NCI-H128 (cell line): ENCODE data around the gene KNSTRN.

Source experiments
- DNase-seq: peaks from one replicate; lab custom pipeline; 2025; ENCODE audit not compliant: unreplicated experiment; lab: John Stamatoyannopoulos, UW

Gene KNSTRN

DNA sequence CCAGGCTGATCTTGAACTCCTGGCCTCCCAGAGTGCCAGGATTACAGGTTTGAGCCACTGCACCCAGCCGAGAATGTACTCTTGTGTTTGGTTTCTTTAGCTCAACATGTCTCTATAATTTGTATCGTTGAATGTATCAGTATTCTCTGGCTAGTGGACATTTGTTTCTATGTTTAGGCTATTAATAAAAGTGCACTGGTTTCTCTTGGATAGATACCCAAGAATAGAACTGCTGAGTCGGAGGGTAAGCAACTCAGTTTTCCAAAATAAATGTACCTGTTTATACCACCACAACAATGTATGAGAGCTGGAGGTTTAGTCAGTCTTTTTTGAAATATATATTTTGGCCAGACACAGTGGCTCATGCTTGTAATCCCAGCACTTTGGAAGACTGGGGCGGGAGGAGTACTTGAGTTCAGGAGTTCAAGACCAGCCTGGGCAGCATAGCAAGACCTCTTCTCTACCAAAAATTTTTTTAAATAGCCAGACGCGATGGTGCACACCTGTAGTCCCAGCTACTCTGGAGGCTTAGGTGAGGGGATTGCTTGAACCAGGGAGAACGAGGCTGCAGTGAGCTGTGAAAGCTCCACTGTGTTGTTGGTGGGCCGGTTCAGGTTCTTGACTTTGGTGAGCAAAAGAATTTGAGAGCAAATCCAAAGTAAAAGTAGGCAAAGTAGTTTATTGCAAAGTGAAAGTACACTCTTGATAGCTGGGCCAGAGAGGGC lies 15.3 kb downstream of the KNSTRN start:
- no peak for DNase-seq

DNA sequence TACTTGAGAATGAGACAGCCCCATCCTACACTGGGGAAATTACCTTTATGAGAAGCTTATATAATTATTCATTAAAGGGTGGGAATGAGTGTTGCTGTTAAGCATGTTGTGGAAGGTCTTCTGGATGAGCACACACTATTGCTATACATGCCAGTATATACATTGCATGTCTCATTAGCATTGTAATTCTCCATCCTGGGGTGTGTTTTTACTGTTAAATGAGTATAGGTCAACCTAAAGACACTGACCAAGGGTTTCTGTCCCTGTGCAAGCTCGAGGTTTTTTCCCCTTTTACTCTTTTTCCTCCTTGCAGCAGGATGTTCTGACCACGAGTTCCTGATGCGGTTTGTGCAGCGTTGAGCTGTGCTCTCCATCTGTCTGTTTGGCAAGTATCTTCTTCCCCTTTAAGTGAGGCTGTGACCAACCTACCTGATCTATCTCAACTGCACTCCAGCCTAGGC lies 15.9 kb downstream of the KNSTRN start:
- no peak for DNase-seq

DNA sequence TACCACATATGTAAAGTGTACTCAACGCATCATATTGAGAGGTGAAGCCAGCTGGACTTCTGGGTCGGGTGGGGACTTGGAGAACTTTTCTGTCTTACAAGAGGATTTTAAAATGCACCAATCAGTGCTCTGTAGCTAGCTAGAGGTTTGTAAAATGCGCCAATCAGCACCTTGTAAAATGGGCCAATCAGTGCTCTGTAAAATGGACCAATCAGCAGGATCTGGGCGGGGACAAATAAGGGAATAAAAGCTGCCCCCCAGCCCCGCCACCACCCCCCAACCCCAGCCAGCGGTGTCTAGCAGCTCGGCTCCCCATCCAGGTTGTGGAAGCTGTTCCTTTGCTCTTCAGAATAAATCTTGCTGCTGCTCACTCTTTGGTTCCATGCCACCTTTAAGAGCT lies 16.8 kb downstream of the KNSTRN start:
- no peak for DNase-seq

DNA sequence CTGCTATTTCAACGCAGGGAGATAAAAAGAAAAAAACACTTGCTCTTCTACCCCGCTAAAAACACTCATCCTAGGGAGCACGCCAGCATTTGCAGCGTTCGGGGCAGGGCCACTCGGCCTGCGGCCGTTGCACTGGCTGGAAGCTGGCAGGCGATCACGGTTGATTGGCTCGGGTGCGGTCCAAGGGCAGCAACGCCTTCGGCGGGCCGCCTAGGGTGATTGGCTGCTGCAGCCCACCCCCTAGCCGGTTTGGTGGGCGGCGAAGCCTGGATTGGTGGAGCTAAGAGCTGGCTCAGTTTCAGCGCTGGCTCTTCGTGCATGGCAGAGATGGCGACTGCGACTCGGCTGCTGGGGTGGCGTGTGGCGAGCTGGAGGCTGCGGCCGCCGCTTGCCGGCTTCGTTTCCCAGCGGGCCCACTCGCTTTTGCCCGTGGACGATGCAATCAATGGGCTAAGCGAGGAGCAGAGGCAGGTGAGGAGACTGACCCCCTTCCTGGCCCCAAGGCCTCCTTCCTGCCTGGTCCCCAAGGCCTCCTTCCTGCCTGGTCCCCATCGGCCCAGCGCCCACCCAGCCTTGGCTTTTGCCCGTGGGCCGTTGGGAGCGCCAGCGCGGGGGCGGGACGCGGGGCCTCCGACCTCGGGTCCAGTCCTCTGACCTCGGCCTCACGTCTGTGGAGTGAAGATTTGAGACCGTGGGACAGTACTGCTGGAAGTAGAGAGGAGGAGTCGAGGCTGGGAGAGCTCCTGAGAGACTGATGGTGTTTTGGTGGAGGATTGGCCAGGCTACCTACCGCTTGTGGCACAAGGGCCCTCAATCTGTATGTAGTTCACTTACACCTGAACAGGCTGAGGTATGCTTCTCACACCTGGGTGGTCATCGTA lies 23.2 kb downstream of the KNSTRN start, which contains the start of gene IVD:
IVD (plus strand) TSS at position 295 of the 881 bp plus-strand sequence; CDS start at position 328, 33 bp downstream.
- DNase-seq = peak; percentile 85

DNA sequence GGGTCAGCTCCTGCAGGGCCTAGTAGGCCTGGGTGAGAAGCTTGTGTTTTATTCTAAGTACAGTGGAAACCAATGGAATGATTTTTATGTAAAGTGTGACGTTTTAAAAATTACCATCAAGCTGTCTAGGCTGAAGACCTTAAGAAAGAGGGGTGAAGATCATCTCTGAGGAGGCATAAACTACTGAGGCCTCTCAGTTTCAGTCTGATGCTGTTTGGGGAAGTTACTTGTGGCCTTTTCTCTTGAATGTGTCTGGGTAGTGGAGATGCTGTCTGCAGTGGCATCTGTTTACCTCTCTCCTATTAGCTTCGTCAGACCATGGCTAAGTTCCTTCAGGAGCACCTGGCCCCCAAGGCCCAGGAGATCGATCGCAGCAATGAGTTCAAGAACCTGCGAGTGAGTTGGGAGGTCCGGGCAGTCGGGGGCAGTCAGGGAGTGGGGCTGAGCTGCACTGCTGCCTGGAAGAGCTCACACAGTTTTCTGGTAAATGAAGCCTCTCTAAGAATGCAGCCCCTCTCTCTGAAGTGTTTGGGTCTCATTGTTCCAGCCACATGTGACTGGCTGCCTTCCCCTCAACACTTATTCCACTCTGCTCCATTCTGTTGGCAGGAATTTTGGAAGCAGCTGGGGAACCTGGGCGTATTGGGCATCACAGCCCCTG lies 24.9 kb downstream of the KNSTRN start:
- no peak for DNase-seq

DNA sequence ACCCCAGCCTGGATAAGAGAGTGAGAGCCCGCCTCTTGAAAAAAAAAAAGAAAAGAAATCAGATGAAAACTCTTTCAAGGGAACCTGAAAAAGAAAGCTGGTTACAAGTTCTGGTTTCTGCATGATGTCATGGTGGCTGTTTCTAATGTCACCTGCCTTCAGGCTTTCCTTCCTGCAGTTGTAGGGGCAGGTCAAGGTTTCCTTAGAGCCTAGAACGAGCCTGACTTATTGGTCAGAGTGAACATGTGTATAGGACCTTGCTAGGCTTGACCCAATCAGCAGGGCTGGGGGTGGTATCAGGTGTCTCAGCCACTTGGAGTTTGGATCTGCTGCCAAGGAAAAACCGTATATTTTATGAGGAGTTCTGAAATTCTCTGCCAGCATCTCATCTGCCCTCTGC lies 26.8 kb downstream of the KNSTRN start:
- no peak for DNase-seq

DNA sequence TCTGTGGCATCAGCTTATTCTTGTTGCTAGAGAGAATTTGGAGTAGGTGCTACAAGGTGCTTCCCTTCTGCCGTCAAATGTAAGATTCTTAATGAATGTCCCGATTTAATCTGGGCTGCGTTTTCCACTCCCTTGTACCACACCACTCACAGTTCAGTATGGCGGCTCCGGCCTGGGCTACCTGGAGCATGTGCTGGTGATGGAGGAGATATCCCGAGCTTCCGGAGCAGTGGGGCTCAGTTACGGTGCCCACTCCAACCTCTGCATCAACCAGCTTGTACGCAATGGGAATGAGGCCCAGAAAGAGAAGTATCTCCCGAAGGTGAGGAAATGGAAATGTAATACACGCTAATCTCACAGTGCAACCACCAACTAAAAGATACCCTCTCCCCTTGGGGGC lies 28.0 kb downstream of the KNSTRN start:
- no peak for DNase-seq

DNA sequence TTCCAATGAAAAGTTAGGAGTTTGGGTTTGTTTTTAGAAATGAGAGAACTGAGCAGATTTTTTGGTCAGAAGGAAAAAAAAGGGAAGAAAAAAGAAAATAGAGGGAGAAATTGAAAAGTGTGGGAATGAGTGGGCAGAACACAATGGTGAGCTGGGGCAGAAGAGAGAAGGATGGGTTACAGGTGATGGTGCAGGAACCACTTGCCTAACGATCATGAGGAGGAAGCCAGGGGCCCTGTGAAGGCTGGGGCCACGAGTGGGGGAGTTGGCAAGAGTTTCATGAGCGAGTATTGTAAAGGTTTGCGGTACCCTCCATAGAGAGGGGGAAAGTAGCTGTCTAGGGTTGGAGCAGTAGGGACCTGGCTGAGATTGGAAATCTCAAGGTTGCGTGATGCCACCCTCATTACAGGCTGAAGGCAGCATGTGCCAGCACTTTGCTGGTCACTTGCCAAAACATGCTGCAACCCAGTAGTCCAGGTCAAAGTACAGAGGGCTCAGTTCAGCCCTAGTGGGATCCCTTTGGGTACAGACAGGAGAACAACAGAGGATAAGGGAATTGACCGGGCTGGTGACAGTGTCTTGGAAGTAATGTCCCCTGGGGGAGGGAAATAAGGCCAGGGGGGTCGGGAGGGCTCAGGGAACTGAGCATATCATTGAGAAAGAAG lies 29.7 kb downstream of the KNSTRN start:
- no peak for DNase-seq

DNA sequence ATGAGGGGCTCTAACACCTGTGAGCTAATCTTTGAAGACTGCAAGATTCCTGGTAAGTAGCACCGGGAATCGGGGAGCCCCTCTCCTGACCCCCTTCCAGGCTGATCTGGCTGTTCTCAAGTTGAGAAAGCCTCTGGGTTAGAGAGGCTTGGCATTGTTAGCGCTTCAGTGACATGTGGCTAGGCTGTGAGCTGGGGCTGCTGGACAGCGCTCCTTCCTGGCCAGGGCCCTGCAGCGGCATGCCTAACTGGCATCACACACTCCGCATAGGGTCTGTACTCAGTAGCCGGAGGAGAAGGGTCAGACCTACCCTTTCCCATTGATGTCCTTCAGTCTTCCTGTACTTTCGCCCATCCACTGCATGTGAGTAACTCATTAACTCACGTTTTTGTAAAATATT lies 30.5 kb downstream of the KNSTRN start:
- no peak for DNase-seq

DNA sequence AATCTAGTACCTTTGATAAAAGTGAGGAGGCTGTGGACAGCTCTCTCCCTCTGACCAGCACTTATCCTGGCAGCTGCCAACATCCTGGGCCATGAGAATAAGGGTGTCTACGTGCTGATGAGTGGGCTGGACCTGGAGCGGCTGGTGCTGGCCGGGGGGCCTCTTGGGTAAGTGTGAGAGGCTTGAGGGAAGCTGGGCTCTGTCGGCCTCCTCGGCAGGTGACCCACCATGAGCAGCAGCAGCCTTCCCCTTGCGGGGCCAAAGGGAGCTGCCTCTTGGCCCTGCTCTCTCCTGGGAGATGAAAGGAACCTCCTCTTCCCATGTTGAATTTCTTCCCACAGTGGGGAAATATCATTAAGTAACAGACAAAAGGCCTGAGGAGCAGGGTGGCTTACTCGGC lies 32.3 kb downstream of the KNSTRN start:
- DNase-seq = no peak

DNA sequence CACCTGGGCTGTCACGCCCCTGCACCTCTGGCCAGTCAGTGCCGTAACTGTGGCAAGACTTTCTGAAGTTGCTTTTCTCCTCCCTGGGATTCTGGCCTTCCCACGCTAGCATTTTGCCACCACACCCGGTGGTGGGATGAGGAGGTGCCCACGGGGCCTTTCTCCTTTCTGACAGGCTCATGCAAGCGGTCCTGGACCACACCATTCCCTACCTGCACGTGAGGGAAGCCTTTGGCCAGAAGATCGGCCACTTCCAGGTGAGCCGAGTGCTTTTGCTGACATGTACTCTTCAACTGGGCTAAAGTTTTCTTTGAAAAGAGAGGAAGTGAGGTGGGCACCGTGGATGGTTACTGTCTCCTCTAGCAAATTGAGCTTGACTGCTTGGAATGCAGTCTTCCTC lies 32.7 kb downstream of the KNSTRN start:
- no peak for DNase-seq

DNA sequence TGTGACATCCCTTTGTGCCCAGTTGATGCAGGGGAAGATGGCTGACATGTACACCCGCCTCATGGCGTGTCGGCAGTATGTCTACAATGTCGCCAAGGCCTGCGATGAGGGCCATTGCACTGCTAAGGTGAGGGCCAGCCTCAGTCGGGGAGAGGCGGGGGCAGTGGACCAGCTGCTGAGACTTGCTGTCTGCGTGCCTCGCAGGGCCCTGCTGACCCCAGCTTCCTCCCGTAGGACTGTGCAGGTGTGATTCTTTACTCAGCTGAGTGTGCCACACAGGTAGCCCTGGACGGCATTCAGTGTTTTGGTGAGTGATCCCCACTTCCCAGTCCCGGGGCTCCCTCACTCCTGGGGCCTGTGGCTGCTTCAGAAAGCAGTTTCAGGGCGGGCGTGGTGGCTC lies 33.5 kb downstream of the KNSTRN start:
- DNase-seq = no peak

DNA sequence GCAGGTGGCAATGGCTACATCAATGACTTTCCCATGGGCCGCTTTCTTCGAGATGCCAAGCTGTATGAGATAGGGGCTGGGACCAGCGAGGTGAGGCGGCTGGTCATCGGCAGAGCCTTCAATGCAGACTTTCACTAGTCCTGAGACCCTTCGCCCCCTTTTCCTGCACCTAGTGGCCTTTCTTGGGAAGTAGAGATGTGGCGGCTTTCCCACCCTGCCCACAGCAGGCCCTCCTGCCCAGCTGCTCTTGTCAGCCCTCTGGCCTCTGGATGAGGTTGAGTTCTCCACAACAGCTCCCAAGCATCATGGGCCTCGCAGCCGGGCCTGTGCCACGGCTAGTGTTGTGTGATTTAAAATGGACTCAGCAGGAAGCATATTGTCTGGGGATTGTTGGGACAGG lies 35.6 kb downstream of the KNSTRN start:
- DNase-seq = no peak

DNA sequence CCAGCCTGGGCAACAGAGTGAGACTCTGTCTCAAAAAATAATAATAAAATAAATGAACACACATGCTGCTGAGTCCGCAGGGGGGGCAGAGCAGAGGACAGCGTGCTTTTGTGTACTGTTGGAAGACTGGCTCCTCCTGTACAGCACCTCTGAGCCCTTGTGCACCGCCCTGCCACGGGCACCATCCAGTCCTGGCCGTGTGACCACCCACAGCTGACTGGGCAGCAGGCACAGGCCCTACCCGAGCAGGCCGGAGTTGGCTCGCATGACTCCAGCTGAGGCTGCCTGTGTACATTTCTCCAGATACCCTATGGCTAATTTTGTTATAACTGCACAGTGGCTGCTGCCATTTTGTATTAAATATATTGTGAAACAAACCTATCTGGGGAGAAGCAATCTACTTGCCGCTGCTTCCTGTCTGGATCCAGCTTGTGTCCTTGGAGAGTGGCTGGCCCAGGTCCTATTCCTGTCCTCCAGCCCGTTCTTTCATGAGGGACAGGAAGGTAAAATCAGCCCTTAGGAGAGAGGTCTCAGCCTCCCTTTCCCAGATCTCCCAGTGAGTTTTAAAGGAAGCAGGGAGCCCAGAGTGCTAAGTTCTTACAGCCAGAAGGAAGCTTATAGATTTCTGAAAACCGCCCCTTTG lies 37.7 kb downstream of the KNSTRN start:
- DNase-seq = no peak

DNA sequence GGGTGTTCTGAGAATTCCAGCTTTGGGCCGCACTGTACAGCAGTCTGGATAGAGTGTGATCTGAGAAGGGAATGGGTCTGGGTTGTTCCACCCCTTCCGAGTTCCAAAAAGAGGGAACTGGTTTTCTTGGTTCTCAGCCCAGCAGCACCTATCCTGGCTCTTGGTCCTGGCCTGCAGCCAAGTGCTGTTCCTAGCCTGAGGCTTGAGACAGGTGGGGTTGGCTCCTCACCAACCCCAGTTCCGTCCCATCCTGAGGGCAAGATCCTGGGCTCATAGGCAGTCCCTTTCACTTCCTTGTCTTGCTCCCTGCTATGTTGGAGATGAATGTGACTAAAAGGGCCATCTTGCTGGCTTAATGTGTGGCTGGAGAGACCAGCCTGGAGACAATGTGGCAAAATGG lies 38.3 kb downstream of the KNSTRN start:
- no peak for DNase-seq

DNA sequence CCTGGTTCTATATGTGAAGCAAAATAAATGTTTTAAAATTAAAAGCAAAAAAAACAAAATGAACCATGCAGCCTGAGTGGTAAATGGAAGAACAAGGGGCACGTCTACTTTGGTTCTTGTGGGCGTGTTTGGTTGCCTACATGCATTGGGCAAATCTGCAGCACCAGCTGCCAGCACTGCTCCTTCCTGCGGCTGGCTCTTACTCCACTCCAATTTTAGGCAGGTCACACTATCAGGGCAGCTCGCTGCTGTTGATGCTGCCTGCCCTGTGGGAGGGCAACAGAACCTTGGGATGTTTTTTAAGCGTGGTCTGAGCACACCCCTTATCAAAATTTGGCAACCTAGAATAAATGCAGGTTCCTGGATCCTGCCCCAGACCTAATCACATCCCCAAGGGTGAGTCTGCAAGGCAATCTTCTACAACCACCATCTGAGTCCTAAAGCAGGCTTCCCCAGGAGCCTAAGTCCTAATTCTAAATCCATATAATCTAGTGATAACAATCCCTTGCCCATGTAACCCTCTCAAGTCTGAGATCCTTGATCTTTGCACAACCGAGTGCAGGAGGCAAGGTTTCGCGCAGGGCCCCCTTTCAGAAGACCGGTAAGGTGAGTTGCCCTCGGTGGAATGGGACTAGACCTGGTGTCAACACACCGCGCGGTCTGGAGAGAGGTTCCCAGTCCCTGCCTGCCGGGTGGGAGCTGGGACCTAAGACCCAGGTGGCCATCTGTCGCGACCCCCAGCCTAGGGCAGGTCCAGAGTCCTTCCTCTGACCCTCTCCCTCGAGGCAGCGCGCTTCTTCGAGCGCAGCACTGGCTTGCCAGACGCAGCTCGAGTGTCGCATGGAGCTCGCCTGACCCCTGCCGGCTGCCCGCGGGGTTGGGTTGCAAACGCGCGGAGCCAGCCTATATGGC lies 39.0 kb downstream of the KNSTRN start:
- no peak for DNase-seq

DNA sequence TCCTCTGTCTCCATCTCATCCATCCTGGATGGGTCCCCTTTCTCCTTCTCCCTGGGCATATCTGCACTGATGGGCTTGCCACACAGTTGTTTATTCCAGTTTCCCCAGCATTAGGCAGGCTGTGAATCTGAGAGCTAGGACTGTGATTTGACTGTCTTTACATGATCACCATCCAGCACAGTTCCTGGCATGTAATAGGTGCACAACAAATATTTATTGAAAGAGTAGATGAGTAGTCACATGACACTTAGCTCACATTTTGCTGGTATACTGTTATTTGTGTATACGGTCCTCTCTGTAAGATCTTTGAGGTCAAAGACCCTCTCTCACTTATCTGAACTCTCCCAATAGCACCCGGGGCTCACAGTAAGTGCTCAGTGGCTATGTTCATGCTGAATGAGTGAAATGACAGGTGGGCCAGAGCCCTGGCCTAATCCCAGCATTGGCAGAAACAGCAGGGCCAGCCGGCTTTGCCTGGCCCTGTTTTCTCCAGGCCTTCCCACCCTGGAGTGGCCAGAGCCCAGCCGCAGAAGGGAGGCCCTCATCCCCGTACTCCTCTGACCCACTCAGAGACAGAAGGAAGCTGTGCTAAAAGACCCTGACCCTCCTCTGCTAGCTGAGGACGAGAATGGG lies 42.1 kb downstream of the KNSTRN start:
- DNase-seq = no peak

DNA sequence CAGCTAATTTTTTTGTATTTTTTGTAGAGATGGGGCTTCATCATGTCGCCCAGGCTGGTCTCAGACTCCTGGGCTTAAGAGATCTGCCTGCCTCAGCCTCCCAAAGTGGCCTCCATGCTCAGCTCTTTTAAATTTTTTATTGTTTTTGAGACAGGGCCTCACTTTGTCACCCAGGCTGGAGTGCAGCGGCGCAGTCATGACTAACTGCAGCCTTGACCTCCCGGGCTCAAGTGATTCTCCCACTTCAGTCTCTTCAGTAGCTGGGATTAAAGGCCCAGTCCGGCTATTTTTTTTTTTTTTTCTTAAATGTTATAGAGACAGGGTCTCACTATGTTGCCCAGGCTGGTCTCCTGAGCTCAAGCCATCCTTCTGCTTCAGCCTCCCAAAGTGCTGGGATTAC lies 43.2 kb downstream of the KNSTRN start:
- no peak for DNase-seq

DNA sequence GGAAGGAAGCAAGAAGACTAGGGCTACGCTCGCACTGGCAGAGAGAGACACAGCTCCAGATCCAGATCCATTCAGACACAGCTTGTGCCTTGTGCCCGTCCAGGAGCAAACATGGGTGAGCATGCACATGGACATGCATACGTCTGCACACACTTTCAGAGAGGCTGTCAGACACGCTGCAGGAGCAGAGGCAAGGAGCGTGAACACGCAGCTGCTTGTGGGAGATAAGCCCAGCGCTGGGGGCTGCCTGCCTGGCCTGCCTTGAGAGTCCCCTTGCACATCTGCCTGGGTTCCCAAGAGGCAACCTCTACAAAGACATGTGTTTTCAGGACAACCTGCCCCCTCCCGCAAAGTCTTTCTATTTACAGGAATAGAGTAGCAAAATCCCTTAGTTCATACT lies 44.7 kb downstream of the KNSTRN start:
- DNase-seq = no peak
